ENCODE measurements around the gene MYH14. TPM values are rescaled to one million over a fixed set of nuclear protein-coding genes. Genes with fewer than 3 reads are reported as not detected.
"Not testable (repeated sequence)": the region's sequence is repeated elsewhere in the genome, so short reads cannot be mapped to it uniquely, and the experiment has no call there.

MYH14 gene
- total RNA-seq, 2 donors from 2014 or later = not detected

GRCh38 chr19:50329146-50329925, 125.9 kb downstream of the MYH14 start, which contains the start of gene KCNC3:
TSS of gene KCNC3 (minus strand) at chr19:50329377. CDS start at chr19:50329082, 295 bp downstream.
- Mint-ChIP-seq H3K9me3 (peaks cover 3% of the 10 kb centered on the region), H3K4me3 (peak within 1 kb of the TSS; percentile 83), H3K27me3 (peaks cover 50% of the 10 kb centered on the region in 2 donors), H3K36me3 (peaks cover 25% of the 10 kb centered on the region), H3K4me1 (ENCODE audit: low read depth in 2 of 2) (peaks cover 53 to 56% of the 10 kb centered on the region in 2 donors), H3K27ac (peak within 1 kb of the TSS; percentile 20 to 48)
- DNase-seq (ENCODE audit: low spot score) (peak; percentile 88), ATAC-seq (peak; percentile 81 to 84)

GRCh38 chr19:50329926-50330294, 126.5 kb downstream of the MYH14 start:
- not testable (repeated sequence) for DNase-seq (ENCODE audit: low spot score); H3K9me3 Mint-ChIP-seq; ATAC-seq
- Mint-ChIP-seq H3K4me1 (ENCODE audit: low read depth in 2 of 2) (peaks cover 48 to 53% of the 10 kb centered on the region in 2 donors), H3K27ac (peak overlapping the region; percentile 20 to 48), H3K4me3 (peak overlapping the region; percentile 83), H3K27me3 (peaks cover 45% of the 10 kb centered on the region in 2 donors), H3K36me3 (peaks cover 25% of the 10 kb centered on the region)

DNA sequence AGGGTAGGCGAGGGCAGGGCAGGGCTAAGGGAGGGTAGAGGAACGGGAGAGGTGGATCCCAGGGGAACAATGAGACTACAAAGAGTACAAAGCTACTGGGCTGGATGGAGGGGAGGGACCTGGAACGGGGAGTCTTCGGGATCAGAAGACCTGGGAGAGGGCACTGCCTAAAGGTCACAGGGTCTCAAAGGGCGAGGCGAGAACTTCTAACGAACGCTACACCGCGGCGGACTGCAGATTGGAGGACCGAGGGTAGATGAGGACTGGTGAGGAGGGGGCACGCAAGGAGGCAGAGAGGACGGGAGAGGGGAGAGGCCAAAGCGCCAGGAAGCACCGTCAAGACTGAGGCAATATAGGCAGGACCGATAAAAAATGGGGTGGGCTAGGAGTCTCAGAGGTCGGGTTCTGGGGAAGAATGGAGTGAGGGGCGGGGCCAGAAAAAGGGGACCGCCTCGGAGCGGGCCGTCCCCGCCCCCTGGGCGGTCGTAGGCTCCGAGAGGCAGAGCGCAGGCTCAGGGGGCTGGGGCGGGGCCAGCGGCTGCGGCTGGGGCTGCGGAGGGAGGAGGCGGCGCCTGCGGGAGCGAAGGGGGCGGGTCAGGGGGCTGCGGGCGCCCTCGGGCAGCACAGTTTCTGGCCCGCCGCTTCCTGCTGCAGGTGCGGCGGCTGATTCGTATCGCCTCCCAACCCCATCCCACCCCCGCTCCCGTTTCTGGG, 127.1 kb downstream of the MYH14 start:
- H3K27ac Mint-ChIP-seq = peak overlapping the region in 1 of 2 donors; percentile 48

GRCh38 chr19:50331221-50331993, 128.0 kb downstream of the MYH14 start:
- peak; percentile 0 for DNase-seq (ENCODE audit: low spot score)
- Mint-ChIP-seq H3K4me3 (peak overlapping the region; percentile 83), H3K9me3 (peaks cover 3% of the 10 kb centered on the region), H3K36me3 (peaks cover 25% of the 10 kb centered on the region), H3K27ac (no peak overlapping the region), H3K4me1 (ENCODE audit: low read depth in 2 of 2) (peaks cover 55 to 60% of the 10 kb centered on the region in 2 donors), H3K27me3 (peaks cover 41 to 52% of the 10 kb centered on the region in 2 donors)
- no peak for ATAC-seq

More for the DNA sequence above, 127.1 kb downstream of the MYH14 start:
- Mint-ChIP-seq H3K36me3 (peaks cover 25% of the 10 kb centered on the region), H3K27me3 (peaks cover 42 to 48% of the 10 kb centered on the region in 2 donors), H3K9me3 (peaks cover 3% of the 10 kb centered on the region), H3K4me3 (peak overlapping the region; percentile 83), H3K4me1 (ENCODE audit: low read depth in 2 of 2) (peaks cover 53 to 57% of the 10 kb centered on the region in 2 donors)
- ATAC-seq = peak; percentile 54 to 62
- peak; percentile 71 for DNase-seq (ENCODE audit: low spot score)

DNA sequence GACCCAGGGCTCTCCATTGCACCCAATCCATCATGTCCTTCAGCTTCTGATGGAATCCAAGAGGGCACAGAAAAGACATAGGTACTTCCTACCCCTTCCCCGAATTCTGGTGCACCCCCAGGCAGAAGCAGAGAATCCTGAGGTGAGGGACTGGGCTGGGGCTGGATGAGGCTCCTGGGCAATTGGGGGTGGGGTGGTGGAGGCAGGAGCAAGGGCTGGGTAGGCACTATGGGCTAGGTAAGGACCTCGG, 128.5 kb downstream of the MYH14 start:
- Mint-ChIP-seq H3K4me3 (peak overlapping the region; percentile 83), H3K36me3 (peaks cover 21% of the 10 kb centered on the region), H3K9me3 (peaks cover 3% of the 10 kb centered on the region), H3K27ac (no peak overlapping the region), H3K27me3 (peaks cover 36 to 47% of the 10 kb centered on the region in 2 donors), H3K4me1 (ENCODE audit: low read depth in 2 of 2) (peaks cover 50 to 56% of the 10 kb centered on the region in 2 donors)
- ATAC-seq = no peak
- DNase-seq (ENCODE audit: low spot score) = no peak

DNA sequence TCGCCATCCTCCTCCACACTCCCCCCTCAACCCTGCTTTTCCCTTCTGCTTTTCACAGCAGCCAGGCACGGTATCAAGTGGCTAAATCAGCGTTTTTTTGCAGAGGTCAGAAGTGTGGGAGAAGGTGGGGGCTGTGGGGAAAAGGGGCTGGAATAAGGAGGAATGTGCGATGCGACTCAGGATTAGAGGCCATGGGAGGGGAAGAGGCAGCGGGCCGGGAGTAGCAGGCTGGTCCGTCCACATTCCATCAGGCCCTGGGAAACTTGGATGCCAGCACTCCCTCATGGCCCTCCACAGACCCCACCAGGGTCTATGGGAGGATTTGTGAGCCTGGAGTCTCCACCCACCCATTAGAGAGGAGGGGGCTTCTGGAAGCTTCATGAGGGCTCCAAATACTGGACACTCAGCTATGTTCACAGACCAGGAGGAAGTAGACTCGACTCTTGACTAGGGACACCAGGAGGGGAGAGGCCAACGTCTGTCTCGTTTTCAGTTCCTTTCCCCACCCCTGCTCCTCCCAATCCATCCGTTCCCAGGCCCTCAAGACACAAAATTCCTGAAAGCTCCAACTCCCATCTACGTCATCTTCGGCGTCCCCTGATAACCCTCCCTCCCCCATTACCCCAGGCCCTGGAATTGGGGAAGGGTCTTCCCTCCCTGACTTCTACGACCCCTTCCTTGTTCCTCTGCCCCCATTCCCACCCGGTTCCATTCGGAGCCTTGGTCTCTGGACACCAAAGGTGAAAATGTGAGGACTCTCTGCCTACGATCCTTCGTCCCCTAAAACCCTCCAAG, 129.0 kb downstream of the MYH14 start:
- Mint-ChIP-seq H3K36me3 (peaks cover 15% of the 10 kb centered on the region), H3K27me3 (peaks cover 30 to 45% of the 10 kb centered on the region in 2 donors), H3K4me3 (peak overlapping the region; percentile 83), H3K4me1 (ENCODE audit: low read depth in 2 of 2) (peaks cover 45 to 51% of the 10 kb centered on the region in 2 donors), H3K27ac (no peak overlapping the region), H3K9me3 (peaks cover 3% of the 10 kb centered on the region)
- DNase-seq (ENCODE audit: low spot score) = peak; percentile 16
- no peak for ATAC-seq

DNA sequence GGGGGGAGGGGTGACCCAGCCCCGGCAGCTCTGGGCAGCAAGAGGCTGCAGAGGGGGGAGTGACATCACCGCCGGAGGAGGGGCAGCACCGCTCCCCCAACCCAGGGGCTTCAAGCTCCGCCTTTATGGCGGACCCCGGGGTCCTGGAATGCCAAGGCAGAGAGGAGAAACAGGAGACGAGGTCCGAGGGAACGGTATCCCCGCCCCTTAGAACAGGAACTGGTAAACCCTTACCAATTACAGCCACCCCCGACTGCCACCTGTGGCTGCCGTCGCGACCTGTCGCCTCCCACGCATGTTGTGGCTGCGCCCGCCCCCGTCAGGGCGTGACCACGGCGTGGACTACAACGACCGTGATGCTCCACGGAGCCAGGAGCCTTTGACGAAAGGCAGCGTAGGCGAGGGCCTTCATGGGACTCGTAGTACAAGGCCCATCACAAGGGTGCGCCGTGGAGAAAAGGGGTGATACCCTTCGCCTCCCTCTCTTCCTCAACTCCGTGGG, 129.9 kb downstream of the MYH14 start:
- peaks cover 43 to 47% of the 10 kb centered on the region in 2 donors for H3K4me1 Mint-ChIP-seq (ENCODE audit: low read depth in 2 of 2)
- ATAC-seq (peak; percentile 81 to 87), DNase-seq (ENCODE audit: low spot score) (peak; percentile 91)
- peaks cover 14% of the 10 kb centered on the region for H3K36me3 Mint-ChIP-seq
- H3K9me3 Mint-ChIP-seq = peaks cover 3% of the 10 kb centered on the region
- H3K27ac Mint-ChIP-seq = peak overlapping the region; percentile 84 to 92
- peaks cover 25 to 41% of the 10 kb centered on the region in 2 donors for H3K27me3 Mint-ChIP-seq
- peak overlapping the region; percentile 89 for H3K4me3 Mint-ChIP-seq

DNA sequence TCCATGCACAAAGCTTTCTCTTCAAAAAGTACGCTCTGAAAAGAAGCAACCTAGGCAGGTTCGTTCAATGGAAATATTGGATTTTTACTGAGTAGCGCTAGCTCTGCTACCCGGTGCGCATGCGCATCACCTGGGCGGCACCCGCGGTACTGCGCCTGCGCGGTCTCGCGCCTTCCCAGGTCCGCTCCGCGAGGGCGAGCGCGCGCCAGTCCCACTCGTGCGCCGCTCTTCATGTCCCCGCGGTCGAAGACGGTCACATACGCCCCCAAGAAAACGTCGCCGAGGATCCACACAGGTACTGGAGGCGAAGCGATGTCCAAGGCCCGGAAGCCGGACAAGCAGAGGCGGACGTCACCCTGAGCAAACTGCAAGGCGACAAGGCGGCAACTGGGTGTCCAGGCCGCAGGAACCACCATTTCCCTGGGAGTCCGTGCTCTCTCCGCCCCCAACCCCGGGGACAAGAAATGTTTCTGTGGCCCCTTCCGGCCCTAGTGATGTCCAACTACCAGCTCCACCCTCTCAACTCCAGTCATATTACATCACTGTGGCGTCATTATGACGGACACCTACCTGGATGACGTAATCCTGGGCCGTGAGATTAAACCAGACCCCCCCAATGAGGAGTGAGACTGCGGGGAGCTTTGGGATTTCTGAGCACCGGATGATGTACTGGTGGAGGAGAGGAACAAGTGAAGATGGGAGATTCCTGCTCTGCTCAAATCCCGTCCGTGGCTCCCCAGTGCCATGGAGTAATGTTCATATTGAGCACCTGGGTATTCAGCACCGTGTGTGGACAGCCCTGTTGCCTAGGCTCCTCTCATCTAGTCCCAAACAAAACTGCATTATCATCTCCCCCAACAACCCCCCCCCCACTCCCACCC, 130.6 kb downstream of the MYH14 start:
- Mint-ChIP-seq H3K4me3 (peak overlapping the region; percentile 89), H3K27me3 (peaks cover 25 to 41% of the 10 kb centered on the region in 2 donors), H3K27ac (peak overlapping the region; percentile 84 to 92), H3K36me3 (peaks cover 14% of the 10 kb centered on the region), H3K9me3 (peaks cover 3% of the 10 kb centered on the region), H3K4me1 (ENCODE audit: low read depth in 2 of 2) (peaks cover 43 to 47% of the 10 kb centered on the region in 2 donors)
- ATAC-seq (peak; percentile 48 to 69), DNase-seq (ENCODE audit: low spot score) (peak; percentile 80)

- no peak overlapping the region for H3K27ac Mint-ChIP-seq
- H3K9me3 Mint-ChIP-seq = peaks cover 3% of the 10 kb centered on the region
- DNase-seq (ENCODE audit: low spot score) (peak; percentile 63), ATAC-seq (no peak)
- H3K27me3 Mint-ChIP-seq = peaks cover 18 to 33% of the 10 kb centered on the region in 2 donors
- H3K4me3 Mint-ChIP-seq = peak overlapping the region; percentile 30
- H3K36me3 Mint-ChIP-seq = peaks cover 6% of the 10 kb centered on the region
- peaks cover 36 to 39% of the 10 kb centered on the region in 2 donors for H3K4me1 Mint-ChIP-seq (ENCODE audit: low read depth in 2 of 2)
Observed at GRCh38 chr19:50334741-50335421, 131.5 kb downstream of the MYH14 start.

GRCh38 chr19:50337031-50337430, 133.6 kb downstream of the MYH14 start:
- not testable (repeated sequence) for ATAC-seq, H3K9me3 Mint-ChIP-seq, H3K4me3 Mint-ChIP-seq, H3K27ac Mint-ChIP-seq, H3K36me3 Mint-ChIP-seq
- DNase-seq (ENCODE audit: low spot score) = peak; percentile 20
- peaks cover 18 to 23% of the 10 kb centered on the region in 2 donors for H3K4me1 Mint-ChIP-seq (ENCODE audit: low read depth in 2 of 2)
- H3K27me3 Mint-ChIP-seq = peaks cover 0 to 20% of the 10 kb centered on the region in 2 donors

- no peak overlapping the region for H3K27ac Mint-ChIP-seq
- H3K9me3 Mint-ChIP-seq = peaks cover 4% of the 10 kb centered on the region
- H3K36me3 Mint-ChIP-seq = no peaks in the 10 kb centered on the region
- H3K27me3 Mint-ChIP-seq = peaks cover 0 to 9% of the 10 kb centered on the region in 2 donors
- DNase-seq (ENCODE audit: low spot score) = no peak
- no peak for ATAC-seq
- peaks cover 4 to 6% of the 10 kb centered on the region in 2 donors for H3K4me1 Mint-ChIP-seq (ENCODE audit: low read depth in 2 of 2)
- no peak overlapping the region for H3K4me3 Mint-ChIP-seq
Observed at GRCh38 chr19:50340331-50340730, 136.9 kb downstream of the MYH14 start.
